Measurements from ENCODE around the gene YBEY.

GRCh38 chr21:46334351-46335140 lies 48.4 kb downstream of the YBEY start:
- TF ChIP-seq CTCF (tag by site-specific recombination; IDR thresholded peaks at IDR 0.05) (no peak), ZNF155 (tag by site-specific recombination; IDR thresholded peaks at IDR 0.05) (no peak), ZNF707 (tag by site-specific recombination; IDR thresholded peaks at IDR 0.05) (no peak), ZNF335 (tag by site-specific recombination; conservative IDR thresholded peaks at IDR 0.05) (no peak), ZNF555 (tag by site-specific recombination; conservative IDR thresholded peaks at IDR 0.05) (no peak), PBX3 (CRISPR knock-in tag; IDR thresholded peaks at IDR 0.05) (no peak), ZNF580 (tag by site-specific recombination; IDR thresholded peaks at IDR 0.05) (no peak), PRDM1 (tag by site-specific recombination; IDR thresholded peaks at IDR 0.05) (no peak), ZNF704 (tag by site-specific recombination; IDR thresholded peaks at IDR 0.05) (no peak), YY2 (tag by site-specific recombination; IDR thresholded peaks at IDR 0.05) (no peak), ZNF623 (tag by site-specific recombination; IDR thresholded peaks at IDR 0.05) (no peak), ZNF223 (tag by site-specific recombination; IDR thresholded peaks at IDR 0.05) (no peak), ZNF23 (tag by site-specific recombination; IDR thresholded peaks at IDR 0.05; ENCODE audit: borderline replicate concordance) (no peak)
